Fibroblast of lung (primary cell): ENCODE measurements around the gene IARS2.

Experiments
- EZH2 ChIP-seq: IDR thresholded peaks from 2 replicates; pipeline ENCODE4 v1.5.1; 2012; ENCODE audit warnings: low read length, control low read depth, mild to moderate bottlenecking; ENCODE audit errors: missing control alignments
- TF ChIP-seq, protein P1 (sequence below), 2 donors: IDR thresholded peaks in 1 of 2; conservative IDR thresholded peaks in 1 of 2; 1 replicate in 1 of 2; 2 replicates in 1 of 2; pipeline ENCODE4 v1.5.1; 2011 to 2012; ENCODE audit warnings: low read length in 2 of 2, control low read depth in 1 of 2, inconsistent platforms in 1 of 2, low read depth in 1 of 2, mild to moderate bottlenecking in 1 of 2

GRCh38 chr1:220127076-220127475, 33.1 kb downstream of the IARS2 start:
- TF ChIP-seq, protein P1, sequence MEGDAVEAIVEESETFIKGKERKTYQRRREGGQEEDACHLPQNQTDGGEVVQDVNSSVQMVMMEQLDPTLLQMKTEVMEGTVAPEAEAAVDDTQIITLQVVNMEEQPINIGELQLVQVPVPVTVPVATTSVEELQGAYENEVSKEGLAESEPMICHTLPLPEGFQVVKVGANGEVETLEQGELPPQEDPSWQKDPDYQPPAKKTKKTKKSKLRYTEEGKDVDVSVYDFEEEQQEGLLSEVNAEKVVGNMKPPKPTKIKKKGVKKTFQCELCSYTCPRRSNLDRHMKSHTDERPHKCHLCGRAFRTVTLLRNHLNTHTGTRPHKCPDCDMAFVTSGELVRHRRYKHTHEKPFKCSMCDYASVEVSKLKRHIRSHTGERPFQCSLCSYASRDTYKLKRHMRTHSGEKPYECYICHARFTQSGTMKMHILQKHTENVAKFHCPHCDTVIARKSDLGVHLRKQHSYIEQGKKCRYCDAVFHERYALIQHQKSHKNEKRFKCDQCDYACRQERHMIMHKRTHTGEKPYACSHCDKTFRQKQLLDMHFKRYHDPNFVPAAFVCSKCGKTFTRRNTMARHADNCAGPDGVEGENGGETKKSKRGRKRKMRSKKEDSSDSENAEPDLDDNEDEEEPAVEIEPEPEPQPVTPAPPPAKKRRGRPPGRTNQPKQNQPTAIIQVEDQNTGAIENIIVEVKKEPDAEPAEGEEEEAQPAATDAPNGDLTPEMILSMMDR (conservative IDR thresholded peaks at IDR 0.05 in 1 of 2, IDR thresholded peaks at IDR 0.05 in 1 of 2; ENCODE audit: low read depth in 1 of 2, low read length in 2 of 2), result no peak
- TF ChIP-seq EZH2, result no peak
